ENCODE data around the gene AKNA. TPM values are rescaled to one million over a fixed set of nuclear protein-coding genes. Genes with fewer than 3 reads are reported as not detected.

AKNA gene
- total and polyA plus RNA-seq, 2 donors (not counting 1 experiment from before 2014, with no cell fraction given) = 178 to 407 TPM

DNA sequence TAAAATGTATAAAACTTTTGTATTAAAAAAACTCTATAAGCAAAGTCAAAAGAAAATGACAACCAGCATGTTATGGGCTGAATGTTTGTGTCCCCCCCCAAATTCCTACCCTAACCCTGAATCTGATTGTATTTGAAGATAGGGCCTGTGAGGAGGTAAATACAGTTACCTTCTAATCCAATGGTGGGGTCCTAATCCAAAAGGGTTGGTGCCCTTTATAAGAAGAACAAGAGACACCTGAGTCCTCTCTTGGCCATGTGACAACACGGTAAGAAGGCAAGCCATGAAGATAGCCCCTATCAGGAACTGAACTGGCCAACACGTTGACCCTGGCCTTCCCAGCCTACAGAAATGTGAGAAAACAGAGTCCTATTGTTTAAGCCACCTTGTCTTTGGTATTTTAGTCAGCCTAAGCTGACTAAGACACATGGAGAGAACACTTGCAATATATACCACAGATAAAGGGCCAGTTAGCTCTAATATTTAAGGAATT is 49.7 kb upstream of the AKNA start:
- no peak overlapping the region for H3K4me2 ChIP-seq (replicated peaks; ENCODE audit: low read depth, low read length, poor library complexity, severe bottlenecking)
- Mint-ChIP-seq H3K27ac (no peak overlapping the region), H3K9me3 (ENCODE audit: insufficient read depth) (no peaks in the 10 kb centered on the region), H3K4me3 (no peak overlapping the region), H3K27me3 (no peaks in the 10 kb centered on the region), H3K4me1 (peaks cover 2% of the 10 kb centered on the region)
- 85% methylated on average over 2 of the region's 2 CpGs for WGBS (ENCODE audit: insufficient coverage)
- no peaks in the 10 kb centered on the region for H3K9me3 ChIP-seq (ENCODE audit: control extremely low read depth in 1 of 3, control insufficient read depth in 2 of 3, insufficient read depth in 1 of 3, low read length in 2 of 3)
- no peaks in the 10 kb centered on the region for H4K20me1 ChIP-seq (ENCODE audit: control insufficient read depth, insufficient read depth, low read length, poor library complexity, severe bottlenecking)
- no peaks in the 10 kb centered on the region for H3K27me3 ChIP-seq (replicated peaks in 1 of 4; ENCODE audit: control extremely low read depth in 1 of 4, control insufficient read depth in 3 of 4, insufficient read depth in 4 of 4, low read length in 3 of 4)
- intact Hi-C loops (cut with micrococcal nuclease) = loop anchor here (10.0 kb wide), 1 partner anchor 577 kb away; no protein-coding TSS in a partner anchor
- no peaks in the 10 kb centered on the region for H3K79me2 ChIP-seq (ENCODE audit: control insufficient read depth, insufficient read depth, low read length)
- no peak for DNase-seq
- ChIA-PET CTCF (interaction anchor here (1.0 to 9.8 kb wide), 7 partner anchors 13 to 217 kb away, joined by 3 to 212 read pairs (median 38); partner anchors contain the start of genes TEX53 and WHRN), POLR2A (interaction anchor here (0.9 kb wide), 1 partner anchor 179 kb away, joined by 4 read pairs; no protein-coding TSS in a partner anchor)
- TF ChIP-seq, protein P1, sequence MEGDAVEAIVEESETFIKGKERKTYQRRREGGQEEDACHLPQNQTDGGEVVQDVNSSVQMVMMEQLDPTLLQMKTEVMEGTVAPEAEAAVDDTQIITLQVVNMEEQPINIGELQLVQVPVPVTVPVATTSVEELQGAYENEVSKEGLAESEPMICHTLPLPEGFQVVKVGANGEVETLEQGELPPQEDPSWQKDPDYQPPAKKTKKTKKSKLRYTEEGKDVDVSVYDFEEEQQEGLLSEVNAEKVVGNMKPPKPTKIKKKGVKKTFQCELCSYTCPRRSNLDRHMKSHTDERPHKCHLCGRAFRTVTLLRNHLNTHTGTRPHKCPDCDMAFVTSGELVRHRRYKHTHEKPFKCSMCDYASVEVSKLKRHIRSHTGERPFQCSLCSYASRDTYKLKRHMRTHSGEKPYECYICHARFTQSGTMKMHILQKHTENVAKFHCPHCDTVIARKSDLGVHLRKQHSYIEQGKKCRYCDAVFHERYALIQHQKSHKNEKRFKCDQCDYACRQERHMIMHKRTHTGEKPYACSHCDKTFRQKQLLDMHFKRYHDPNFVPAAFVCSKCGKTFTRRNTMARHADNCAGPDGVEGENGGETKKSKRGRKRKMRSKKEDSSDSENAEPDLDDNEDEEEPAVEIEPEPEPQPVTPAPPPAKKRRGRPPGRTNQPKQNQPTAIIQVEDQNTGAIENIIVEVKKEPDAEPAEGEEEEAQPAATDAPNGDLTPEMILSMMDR (IDR thresholded peaks at IDR 0.05) = no peak
- no peak for TF ChIP-seq EZH2 (IDR thresholded peaks at IDR 0.05; ENCODE audit: borderline replicate concordance, insufficient read depth, low read depth, low read length, poor library complexity, severe bottlenecking)
- no peak overlapping the region for H3K27ac ChIP-seq (ENCODE audit: low read length in 2 of 2)
- ATAC-seq (ENCODE audit: low read depth) = no peak
- no peak overlapping the region for H3K4me3 ChIP-seq (ENCODE audit: control extremely low read depth in 1 of 5, extremely low read depth in 1 of 5, insufficient read depth in 1 of 5, low read depth in 2 of 5, low read length in 4 of 5)
- no peak overlapping the region for H2AFZ ChIP-seq (ENCODE audit: insufficient read depth, low read depth, low read length, poor library complexity, severe bottlenecking)
- H3K9ac ChIP-seq (ENCODE audit: low read length) = no peak overlapping the region
- no peaks in the 10 kb centered on the region for H3K36me3 ChIP-seq (replicated peaks in 1 of 2; ENCODE audit: control extremely low read depth in 1 of 2, control insufficient read depth in 1 of 2, extremely low read depth in 1 of 2, insufficient read depth in 2 of 2, low read length in 1 of 2)
- H3K4me1 ChIP-seq (ENCODE audit: control insufficient read depth in 2 of 2, insufficient read depth in 2 of 2, low read length in 2 of 2) = no peaks in the 10 kb centered on the region

DNA sequence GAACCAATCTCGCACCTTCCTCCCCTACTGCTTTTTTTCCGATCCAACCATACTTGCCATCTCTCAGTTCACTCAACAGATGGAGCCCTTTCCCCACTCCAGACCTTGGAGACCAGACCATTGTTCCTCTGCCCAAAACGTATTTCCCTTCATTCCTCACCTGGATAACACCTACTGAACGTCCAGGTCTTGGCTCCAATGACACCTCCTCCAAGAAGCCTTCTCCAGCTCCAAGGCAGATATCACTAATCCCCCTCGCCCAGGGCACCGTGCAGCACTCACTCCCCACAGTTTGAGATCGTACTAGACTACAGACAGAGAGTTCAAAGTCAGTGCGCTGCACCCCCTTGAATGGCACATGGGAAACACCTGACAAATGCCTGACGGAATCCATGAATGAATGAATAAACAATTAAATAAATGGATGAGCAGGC is 47.1 kb upstream of the AKNA start:
- H3K4me3 ChIP-seq (ENCODE audit: control extremely low read depth in 1 of 5, extremely low read depth in 1 of 5, insufficient read depth in 1 of 5, low read depth in 2 of 5, low read length in 4 of 5) = no peak overlapping the region
- peaks cover 5% of the 10 kb centered on the region for H3K27me3 Mint-ChIP-seq
- POLR2A ChIA-PET = interaction anchor here (2.0 kb wide), 1 partner anchor 14 kb away, joined by 4 read pairs; no protein-coding TSS in a partner anchor
- no peak overlapping the region for H3K27ac Mint-ChIP-seq
- H4K20me1 ChIP-seq (ENCODE audit: control insufficient read depth, insufficient read depth, low read length, poor library complexity, severe bottlenecking) = no peaks in the 10 kb centered on the region
- peaks cover 2% of the 10 kb centered on the region for H3K4me1 Mint-ChIP-seq
- no peaks in the 10 kb centered on the region for H3K9me3 ChIP-seq (ENCODE audit: control extremely low read depth in 1 of 3, control insufficient read depth in 2 of 3, insufficient read depth in 1 of 3, low read length in 2 of 3)
- peaks cover 0 to under 1% (median 0%) of the 10 kb centered on the region in 4 experiments for H3K27me3 ChIP-seq (replicated peaks in 1 of 4; ENCODE audit: control extremely low read depth in 1 of 4, control insufficient read depth in 3 of 4, insufficient read depth in 4 of 4, low read length in 3 of 4)
- H3K4me3 Mint-ChIP-seq = no peak overlapping the region
- TF ChIP-seq, protein P1 (IDR thresholded peaks at IDR 0.05) = peak; percentile 72
- no peak for TF ChIP-seq EZH2 (IDR thresholded peaks at IDR 0.05; ENCODE audit: borderline replicate concordance, insufficient read depth, low read depth, low read length, poor library complexity, severe bottlenecking)
- WGBS (ENCODE audit: insufficient coverage) = 54% methylated on average over 8 of the region's 9 CpGs
- H3K27ac ChIP-seq (ENCODE audit: low read length in 2 of 2) = no peak overlapping the region
- peak; percentile 76 for ATAC-seq (ENCODE audit: low read depth)
- no peaks in the 10 kb centered on the region for H3K4me1 ChIP-seq (ENCODE audit: control insufficient read depth in 2 of 2, insufficient read depth in 2 of 2, low read length in 2 of 2)
- no peaks in the 10 kb centered on the region for H3K9me3 Mint-ChIP-seq (ENCODE audit: insufficient read depth)
- no peaks in the 10 kb centered on the region for H3K36me3 ChIP-seq (replicated peaks in 1 of 2; ENCODE audit: control extremely low read depth in 1 of 2, control insufficient read depth in 1 of 2, extremely low read depth in 1 of 2, insufficient read depth in 2 of 2, low read length in 1 of 2)
- DNase-seq = peak; percentile 70
- H3K9ac ChIP-seq (ENCODE audit: low read length) = no peak overlapping the region
- CTCF ChIA-PET = interaction anchor here (0.6 to 9.8 kb wide), 30 partner anchors 8 to 580 kb away, joined by 3 to 212 read pairs (median 4); partner anchors contain the start of genes ATP6V1G1, TEX53 and WHRN
- H3K4me2 ChIP-seq (replicated peaks; ENCODE audit: low read depth, low read length, poor library complexity, severe bottlenecking) = no peak overlapping the region
- intact Hi-C loops (cut with micrococcal nuclease) = loop anchor here (1.0 to 10.0 kb wide), 4 partner anchors 16 to 580 kb away; no protein-coding TSS in a partner anchor
- H2AFZ ChIP-seq (ENCODE audit: insufficient read depth, low read depth, low read length, poor library complexity, severe bottlenecking) = peak overlapping the region; percentile 5
- no peaks in the 10 kb centered on the region for H3K79me2 ChIP-seq (ENCODE audit: control insufficient read depth, insufficient read depth, low read length)
